Measurements from ENCODE around the gene GAL3ST3. TPM values are rescaled to one million over a fixed set of nuclear protein-coding genes. Genes with fewer than 3 reads are reported as not detected.
A peak's percentile ranks its signal among the peaks of the same experiment; 100 is the strongest.
"Not testable (repeated sequence)": the region's sequence is repeated elsewhere in the genome, so short reads cannot be mapped to it uniquely, and the experiment has no call there.

The GAL3ST3 gene
- polyA plus RNA-seq, 3 donors: not detected

DNA sequence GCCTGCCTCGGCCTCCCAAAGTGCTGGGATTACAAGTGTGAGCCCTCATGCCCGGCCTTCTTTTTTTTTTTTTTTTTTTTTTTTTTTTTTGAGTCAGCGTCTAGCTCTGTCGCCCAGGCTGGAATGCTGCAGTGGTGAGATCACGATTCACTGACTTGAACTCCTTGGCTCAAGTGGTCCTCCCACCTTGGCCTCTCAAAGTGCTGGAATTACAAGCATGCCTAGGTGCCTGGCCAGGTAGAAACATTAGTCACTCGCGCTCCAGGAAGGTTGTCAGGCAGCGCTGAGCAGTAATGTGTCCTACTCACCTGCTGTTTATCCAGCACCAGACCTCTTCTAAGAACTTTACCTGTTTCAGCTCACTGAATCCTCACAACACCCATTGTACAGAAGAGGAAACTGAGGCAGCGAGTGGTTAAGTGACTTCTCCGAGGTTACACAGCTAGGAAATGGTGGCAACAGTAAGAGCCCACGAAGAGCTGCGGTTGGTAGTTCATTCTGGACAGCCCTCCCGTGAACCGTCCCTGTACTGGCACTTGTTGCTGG, 37.6 kb downstream of the GAL3ST3 start:
- peak overlapping the region in 1 of 2 donors; percentile 79 for H3K4me3 Mint-ChIP-seq
- H4K20me1 ChIP-seq (ENCODE audit: insufficient read depth, low read length): no peaks in the 10 kb centered on the region

GRCh38 chr11:66010036-66010435, 38.9 kb downstream of the GAL3ST3 start:
- peaks cover 35 to 37% of the 10 kb centered on the region in 2 donors for H3K4me1 ChIP-seq (ENCODE audit: control insufficient read depth in 1 of 2, insufficient read depth in 2 of 2, low read length in 2 of 2)
- H3K4me2 ChIP-seq (replicated peaks; ENCODE audit: extremely low read depth, low read length, poor library complexity, severe bottlenecking); H3K9me3 Mint-ChIP-seq; H3K9me3 ChIP-seq (replicated peaks in 1 of 2; ENCODE audit: control insufficient read depth in 1 of 2, insufficient read depth in 1 of 2, low read length in 2 of 2); H3K27ac ChIP-seq (ENCODE audit: low read depth in 1 of 2, low read length in 2 of 2); DNase-seq; H3K9ac ChIP-seq (ENCODE audit: insufficient read depth, low read length, poor library complexity, severe bottlenecking); H2AFZ ChIP-seq (ENCODE audit: insufficient read depth, low read depth, low read length, poor library complexity, severe bottlenecking); intact Hi-C loops (cut with micrococcal nuclease); H3K4me3 ChIP-seq (replicated peaks in 1 of 3; ENCODE audit: low read depth in 2 of 3, low read length in 3 of 3); H3K27ac Mint-ChIP-seq; H4K20me1 ChIP-seq (ENCODE audit: insufficient read depth, low read length); H3K79me2 ChIP-seq (ENCODE audit: insufficient read depth, low read length): not testable (repeated sequence)
- Mint-ChIP-seq H3K36me3 (peaks cover 0 to 13% of the 10 kb centered on the region in 2 donors), H3K27me3 (ENCODE audit: low read depth in 3 of 3) (peaks cover 22 to 35% (median 34%) of the 10 kb centered on the region in 3 donors), H3K4me3 (peak overlapping the region; percentile 39 to 79), H3K4me1 (peaks cover 35% of the 10 kb centered on the region)
- 90% methylated on average over 4 of the region's 4 CpGs for WGBS (ENCODE audit: insufficient coverage)
- H3K36me3 ChIP-seq (replicated peaks in 1 of 2; ENCODE audit: control insufficient read depth in 1 of 2, insufficient read depth in 2 of 2, low read length in 2 of 2): peaks cover 0 to 12% of the 10 kb centered on the region in 2 donors
- H3K27me3 ChIP-seq (ENCODE audit: control insufficient read depth in 2 of 2, insufficient read depth in 2 of 2, low read length in 2 of 2): peaks cover 14 to 23% of the 10 kb centered on the region in 2 donors

More for the DNA sequence above, 37.6 kb downstream of the GAL3ST3 start:
- Histone ChIP-seq H3K27me3 (ENCODE audit: control insufficient read depth in 2 of 2, insufficient read depth in 2 of 2, low read length in 2 of 2) (peaks cover 14 to 23% of the 10 kb centered on the region in 2 donors), H3K79me2 (ENCODE audit: insufficient read depth, low read length) (no peaks in the 10 kb centered on the region), H3K36me3 (replicated peaks in 1 of 2; ENCODE audit: control insufficient read depth in 1 of 2, insufficient read depth in 2 of 2, low read length in 2 of 2) (peaks cover 0 to 4% of the 10 kb centered on the region in 2 donors), H3K27ac (ENCODE audit: low read depth in 1 of 2, low read length in 2 of 2) (no peak overlapping the region), H3K4me2 (replicated peaks; ENCODE audit: extremely low read depth, low read length, poor library complexity, severe bottlenecking) (peak overlapping the region; percentile 3), H2AFZ (ENCODE audit: insufficient read depth, low read depth, low read length, poor library complexity, severe bottlenecking) (peak overlapping the region; percentile 48), H3K9me3 (replicated peaks in 1 of 2; ENCODE audit: control insufficient read depth in 1 of 2, insufficient read depth in 1 of 2, low read length in 2 of 2) (no peaks in the 10 kb centered on the region), H3K9ac (ENCODE audit: insufficient read depth, low read length, poor library complexity, severe bottlenecking) (no peak overlapping the region), H3K4me1 (ENCODE audit: control insufficient read depth in 1 of 2, insufficient read depth in 2 of 2, low read length in 2 of 2) (peaks cover 42 to 43% of the 10 kb centered on the region in 2 donors), H3K4me3 (replicated peaks in 1 of 3; ENCODE audit: low read depth in 2 of 3, low read length in 3 of 3) (no peak overlapping the region)
- WGBS (ENCODE audit: insufficient coverage): 66% methylated on average over 11 of the region's 14 CpGs
- intact Hi-C loops (cut with micrococcal nuclease): no loop called here
- TF ChIP-seq CTCF (IDR thresholded peaks at IDR 0.05): no peak
- H3K9me3 Mint-ChIP-seq: peaks cover 0 to 5% (median 2%) of the 10 kb centered on the region in 7 donors
- no peak for DNase-seq
- H3K27ac Mint-ChIP-seq: no peak overlapping the region
- H3K27me3 Mint-ChIP-seq (ENCODE audit: low read depth in 3 of 3): peaks cover 22 to 35% (median 34%) of the 10 kb centered on the region in 3 donors
- H3K4me1 Mint-ChIP-seq: peaks cover 40% of the 10 kb centered on the region
- peaks cover 0 to 6% of the 10 kb centered on the region in 2 donors for H3K36me3 Mint-ChIP-seq
